LHCN-M2 (cell line): ENCODE data around the gene GPR37L1. TPM values are rescaled to one million over a fixed set of nuclear protein-coding genes. Genes with fewer than 3 reads are reported as not detected.
A peak's percentile ranks its signal among the peaks of the same experiment; 100 is the strongest.

Experiments used
- DNase-seq: peaks from one replicate; pipeline ENCODE4 v3.0.0-alpha.2; 2012; ENCODE audit warnings: low read depth
- polyA plus RNA-seq: library from polyadenylated mRNA; unstranded; fragments of >200 nt; gene quantifications from one replicate; pipeline ENCODE4 v1.2.1, GENCODE V29; 2012; ENCODE audit warnings: missing spikeins
- total RNA-seq: library from RNA; depleted of rRNA; stranded (reverse); fragments of >200 nt; gene quantifications from 2 replicates; pipeline ENCODE4 v1.2.3, GENCODE V29; 2014; rRNA removed

The GPR37L1 gene, protein sequence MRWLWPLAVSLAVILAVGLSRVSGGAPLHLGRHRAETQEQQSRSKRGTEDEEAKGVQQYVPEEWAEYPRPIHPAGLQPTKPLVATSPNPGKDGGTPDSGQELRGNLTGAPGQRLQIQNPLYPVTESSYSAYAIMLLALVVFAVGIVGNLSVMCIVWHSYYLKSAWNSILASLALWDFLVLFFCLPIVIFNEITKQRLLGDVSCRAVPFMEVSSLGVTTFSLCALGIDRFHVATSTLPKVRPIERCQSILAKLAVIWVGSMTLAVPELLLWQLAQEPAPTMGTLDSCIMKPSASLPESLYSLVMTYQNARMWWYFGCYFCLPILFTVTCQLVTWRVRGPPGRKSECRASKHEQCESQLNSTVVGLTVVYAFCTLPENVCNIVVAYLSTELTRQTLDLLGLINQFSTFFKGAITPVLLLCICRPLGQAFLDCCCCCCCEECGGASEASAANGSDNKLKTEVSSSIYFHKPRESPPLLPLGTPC
- 0.06 TPM in 1 of 2 replicates, not detected in the other for total RNA-seq
- 0.04 TPM for polyA plus RNA-seq

DNA sequence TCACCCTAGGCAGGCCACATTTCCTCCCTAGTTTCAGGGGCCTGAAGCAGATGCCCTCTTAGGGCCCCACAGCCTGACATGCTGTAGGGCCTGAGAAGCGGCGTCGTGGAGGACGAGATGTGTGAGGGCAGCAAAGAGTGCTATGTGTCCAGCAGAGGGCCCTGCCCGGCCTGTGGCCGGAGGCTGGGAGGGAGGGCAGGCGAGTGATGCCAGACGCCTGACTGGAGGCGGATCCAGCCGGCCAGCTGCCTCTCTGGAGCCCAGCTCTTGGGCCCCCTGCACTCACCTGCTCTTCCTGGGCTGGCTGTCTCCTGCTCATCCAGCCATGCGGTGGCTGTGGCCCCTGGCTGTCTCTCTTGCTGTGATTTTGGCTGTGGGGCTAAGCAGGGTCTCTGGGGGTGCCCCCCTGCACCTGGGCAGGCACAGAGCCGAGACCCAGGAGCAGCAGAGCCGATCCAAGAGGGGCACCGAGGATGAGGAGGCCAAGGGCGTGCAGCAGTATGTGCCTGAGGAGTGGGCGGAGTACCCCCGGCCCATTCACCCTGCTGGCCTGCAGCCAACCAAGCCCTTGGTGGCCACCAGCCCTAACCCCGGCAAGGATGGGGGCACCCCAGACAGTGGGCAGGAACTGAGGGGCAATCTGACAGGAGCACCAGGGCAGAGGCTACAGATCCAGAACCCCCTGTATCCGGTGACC lies at the start of gene GPR37L1:
Gene GPR37L1 (plus strand): TSS at position 279 of the 697 bp plus-strand sequence. CDS start 47 bp downstream, at position 326.
- DNase-seq, result peak; percentile 60

DNA sequence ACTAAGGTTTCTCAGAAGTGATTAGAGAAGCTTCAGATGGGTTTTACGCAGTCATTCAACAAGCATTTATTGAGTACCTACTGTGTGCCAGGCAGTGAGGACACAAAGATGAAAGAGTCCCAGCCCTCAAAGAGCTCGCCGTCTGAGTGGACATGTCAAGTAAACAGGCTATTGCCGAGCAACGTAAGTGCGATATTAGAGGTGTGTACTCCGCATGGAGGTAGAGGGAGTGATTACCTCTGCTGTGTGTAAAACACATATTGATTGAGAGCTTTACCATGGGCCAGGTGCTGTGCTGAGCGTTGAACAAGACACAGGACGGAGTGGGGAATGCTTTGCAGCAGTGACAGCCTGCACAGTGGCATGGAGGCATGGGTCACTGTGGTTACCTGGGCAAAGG lies 49.5 kb upstream of the GPR37L1 start:
- no peak for DNase-seq

DNA sequence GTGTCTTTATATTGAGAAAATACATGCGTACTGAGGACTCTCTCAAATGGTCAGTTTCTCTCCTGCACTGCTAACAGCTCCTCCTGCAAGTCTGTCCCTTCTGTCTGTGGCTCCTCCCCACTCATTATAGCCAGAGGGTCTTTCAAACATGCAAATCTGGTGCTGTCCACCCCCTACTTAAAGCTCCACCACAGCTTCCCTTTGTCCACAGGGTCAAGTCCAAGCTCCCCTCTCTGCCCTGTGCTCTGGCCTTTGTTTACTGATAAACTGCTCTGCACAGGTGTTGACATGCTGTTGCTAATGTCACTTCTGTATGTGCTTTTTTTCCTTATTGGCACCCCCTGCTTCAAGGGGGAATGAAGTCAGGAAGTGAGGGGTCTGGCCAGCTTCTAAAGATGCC lies 47.7 kb upstream of the GPR37L1 start:
- no peak for DNase-seq

DNA sequence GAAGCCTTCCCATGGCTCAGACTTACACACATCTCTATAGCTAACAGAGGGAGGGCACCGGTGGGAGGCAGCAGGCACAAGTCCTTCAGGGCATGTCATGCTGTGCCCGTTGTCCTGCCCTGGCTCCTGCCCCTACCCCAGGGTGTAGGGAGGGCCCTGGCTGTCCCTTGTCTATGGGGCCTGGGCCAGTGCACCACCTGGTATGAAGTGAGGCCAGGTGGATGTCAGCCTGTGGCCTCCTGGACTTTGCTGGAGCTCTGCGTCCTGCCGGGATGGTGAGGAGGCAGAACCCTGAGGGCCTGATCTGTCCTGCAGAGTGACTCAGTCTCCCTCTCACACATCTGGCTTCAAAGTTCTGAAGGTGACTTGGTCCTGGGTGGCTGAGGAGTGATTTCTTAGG lies 47.3 kb upstream of the GPR37L1 start:
- DNase-seq, result no peak

DNA sequence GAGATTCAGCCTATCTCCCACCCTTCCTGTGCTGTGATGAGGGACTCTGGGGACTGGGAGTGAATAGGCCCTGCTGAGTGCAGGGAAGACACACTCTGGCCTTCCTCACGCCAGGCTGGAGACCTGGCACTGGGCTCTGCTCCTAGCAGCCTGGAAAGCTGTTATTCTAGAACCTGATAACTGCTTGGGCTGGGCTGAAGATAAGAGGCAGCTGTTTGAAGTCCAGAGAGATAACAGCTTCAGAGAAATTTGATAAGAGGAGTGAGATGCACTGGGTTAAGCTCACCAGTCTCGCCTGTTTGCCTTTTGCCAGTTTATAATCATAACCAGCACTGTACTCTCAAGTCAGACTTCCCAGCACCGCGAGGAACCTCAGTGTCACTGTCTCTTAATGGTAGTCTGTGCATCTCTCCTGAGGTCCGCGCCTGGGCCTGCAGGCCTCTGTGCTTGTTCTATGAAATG lies 46.6 kb upstream of the GPR37L1 start:
- DNase-seq, result no peak

DNA sequence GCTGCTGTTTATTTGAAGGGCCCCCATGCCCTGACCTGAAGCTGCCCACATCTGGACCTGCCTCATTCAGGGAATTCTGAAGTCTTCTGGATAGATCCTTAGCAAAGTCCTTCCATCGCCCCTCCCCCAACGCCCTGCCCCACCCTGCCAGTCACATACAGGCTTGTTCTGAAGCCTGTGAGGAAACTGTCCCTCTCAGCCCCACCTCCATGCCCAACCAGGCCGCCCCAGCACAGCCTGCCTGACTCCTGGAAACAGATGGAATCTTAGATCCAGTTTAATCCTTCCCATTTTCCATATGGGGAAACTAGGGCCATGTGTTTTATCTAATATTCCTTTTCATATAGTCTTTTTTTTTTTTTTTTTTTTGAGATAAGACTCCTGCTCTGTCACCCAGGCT lies 44.5 kb upstream of the GPR37L1 start:
- DNase-seq, result no peak

DNA sequence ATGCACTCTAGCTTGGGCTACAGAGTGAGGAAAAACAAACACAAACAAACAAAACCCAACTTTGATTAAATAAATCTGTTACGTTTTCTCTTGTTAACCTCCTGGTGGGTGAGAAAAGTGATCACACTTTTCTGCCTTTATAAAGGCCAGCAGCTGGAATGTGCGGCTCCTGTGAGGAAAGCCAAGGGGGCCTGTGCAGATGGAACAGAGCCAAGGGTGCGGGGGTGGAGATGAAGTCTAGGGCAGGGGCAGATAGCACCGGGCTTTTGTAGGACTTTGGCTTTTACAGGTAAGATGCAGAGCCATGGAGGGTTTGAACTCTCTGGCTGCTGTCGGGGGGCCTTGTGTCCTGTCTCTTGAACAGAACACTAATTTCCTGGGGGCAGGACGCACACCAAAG lies 40.7 kb upstream of the GPR37L1 start:
- no peak for DNase-seq

DNA sequence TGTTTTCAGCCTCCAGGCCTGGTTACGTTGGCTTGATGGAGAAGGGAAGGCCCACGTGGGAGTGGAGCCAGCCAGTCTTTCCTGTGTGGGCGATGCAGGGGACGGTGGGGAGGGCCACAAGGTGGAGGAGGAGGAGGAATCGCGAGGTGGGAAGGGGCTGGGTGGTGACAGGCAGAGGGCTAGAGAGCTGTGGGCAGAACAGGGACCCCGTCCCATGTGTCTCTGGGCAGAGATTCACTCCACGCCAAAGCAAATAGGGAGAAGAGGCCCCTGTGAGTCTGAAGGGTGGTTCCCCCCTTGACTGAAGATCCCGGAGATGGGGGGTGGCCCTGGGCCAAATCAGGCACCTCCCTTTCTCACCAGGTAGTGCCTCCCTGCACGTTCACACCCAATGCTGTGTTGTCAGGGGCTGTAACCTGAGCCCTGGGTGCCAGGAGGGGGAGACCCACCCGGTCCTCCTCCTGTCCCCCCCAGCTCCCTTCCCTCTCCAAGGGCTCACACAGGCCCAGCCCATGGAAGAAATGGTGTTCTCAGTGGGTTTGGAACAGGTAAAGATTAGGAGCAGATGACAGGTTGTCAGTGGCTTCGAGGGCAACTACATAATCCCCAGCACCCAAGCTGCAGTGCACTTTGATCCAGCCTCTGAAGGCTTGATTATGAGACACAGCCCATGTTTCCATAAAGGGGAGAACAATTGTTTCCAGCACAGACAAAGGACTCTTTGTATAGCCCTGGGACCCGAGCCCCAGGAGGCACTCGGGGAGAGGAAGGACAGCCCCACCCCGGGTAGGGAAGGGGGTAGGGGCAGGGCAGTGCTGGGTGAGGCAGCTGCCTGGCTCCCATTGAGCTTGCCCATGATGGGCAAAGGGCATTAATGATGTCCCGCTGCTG lies 37.7 kb upstream of the GPR37L1 start:
- no peak for DNase-seq

DNA sequence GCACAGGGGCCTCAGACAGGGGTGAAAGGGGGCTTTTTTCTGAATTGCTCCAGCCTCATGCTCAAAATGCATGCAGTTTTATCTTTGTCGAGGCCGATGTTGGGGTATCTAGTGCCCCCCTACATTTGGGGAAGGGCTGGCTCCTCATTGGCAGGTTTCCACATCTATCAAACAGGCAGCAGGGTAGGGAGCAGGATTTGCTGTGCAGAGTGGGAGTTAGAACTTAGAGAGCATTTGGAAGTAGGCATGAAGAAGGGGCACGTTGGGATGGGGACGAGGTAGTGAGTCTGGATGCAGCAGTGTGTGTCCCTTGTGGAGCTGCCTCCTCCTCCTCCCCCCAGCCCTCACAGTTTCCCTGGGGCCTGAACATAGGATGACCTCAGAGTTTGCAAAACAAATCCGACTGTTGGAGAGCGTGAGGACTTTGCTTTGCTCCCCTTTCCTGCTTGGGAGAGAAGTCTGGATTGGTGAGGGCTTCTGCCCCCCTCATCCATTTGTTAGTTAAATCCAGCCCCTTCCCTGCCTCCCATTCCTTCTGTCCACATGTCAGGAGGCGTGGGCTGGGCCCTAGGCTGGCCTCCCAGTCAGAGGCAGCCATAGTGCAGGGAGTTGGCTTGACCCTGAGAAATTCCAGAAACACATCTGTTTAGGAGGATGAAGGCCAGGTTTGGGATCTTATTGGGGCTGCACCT lies 36.9 kb upstream of the GPR37L1 start:
- no peak for DNase-seq

DNA sequence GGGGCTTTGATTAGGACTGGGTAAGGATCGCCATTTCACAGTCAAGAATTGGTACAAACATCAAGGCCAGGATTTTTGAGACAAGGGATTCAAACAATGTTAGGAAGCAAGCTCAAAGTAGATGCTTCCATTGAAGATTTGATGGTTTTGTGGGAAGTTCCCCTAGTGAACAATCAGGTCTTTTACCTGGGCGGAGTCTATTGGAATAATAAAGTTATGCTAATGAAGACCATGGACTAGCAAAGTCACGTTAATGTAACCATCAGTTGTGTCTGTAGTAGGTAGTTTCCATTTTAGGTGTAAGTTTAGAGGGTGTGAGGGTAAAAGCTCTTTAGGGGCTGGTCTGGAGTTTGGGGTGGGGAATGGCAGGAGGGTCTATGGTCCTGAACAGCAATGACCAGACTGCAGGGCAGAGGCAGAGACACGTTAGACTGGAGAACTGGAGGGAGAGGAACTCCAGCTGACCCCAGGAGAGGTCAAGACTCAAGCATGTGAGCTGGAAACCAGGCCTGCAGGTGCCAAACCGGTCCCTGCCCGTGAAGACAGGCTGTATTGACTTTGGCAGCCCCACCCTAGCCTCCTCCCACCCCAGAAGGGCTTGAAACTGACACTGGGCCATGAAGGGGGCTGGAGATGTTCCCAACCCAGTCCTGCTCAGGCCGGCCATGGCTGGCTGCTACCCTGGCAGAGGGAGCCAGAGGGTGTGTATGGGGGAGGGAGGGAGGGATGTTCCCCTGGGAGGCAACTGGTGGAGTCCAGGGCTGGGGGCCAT lies 36.0 kb upstream of the GPR37L1 start:
- DNase-seq, result no peak

DNA sequence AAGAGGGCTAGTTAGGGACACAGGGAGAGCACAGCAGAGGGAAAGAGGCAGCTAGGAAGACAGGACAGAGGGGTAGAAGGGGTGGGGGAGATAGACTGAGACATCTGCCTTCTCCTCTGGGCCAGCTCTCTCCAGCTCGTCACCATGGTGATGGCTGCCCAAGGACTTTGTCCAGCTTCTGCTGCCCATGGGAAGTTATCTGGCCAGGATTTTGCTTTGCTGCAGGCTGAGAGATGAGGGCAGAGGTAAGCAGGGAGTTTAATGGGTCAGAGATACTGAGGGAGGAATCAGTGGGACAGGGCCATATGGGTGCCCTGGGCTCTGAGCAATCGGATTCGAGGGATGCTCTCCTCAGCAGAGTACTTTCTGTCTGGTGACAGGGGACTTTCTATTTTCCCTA lies 34.5 kb upstream of the GPR37L1 start:
- no peak for DNase-seq

DNA sequence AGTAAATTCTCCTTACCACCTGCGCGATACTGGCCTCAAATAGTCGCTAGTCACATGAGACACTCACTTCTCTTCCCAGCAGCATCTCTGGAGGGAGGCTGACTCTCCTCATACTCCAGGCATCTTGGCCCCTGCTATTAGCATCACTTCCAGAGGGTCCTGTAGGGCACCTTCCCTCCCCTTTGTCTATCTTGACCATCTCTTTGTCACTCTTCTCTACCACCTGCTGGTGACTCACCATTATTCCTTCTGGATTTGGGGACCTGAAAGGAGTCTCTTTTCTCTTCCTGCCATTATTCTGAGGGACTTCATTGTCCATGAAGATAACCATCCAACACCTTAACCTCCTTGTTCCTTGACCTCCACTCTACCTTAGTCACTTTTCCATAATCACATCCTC lies 31.7 kb upstream of the GPR37L1 start:
- DNase-seq, result no peak

DNA sequence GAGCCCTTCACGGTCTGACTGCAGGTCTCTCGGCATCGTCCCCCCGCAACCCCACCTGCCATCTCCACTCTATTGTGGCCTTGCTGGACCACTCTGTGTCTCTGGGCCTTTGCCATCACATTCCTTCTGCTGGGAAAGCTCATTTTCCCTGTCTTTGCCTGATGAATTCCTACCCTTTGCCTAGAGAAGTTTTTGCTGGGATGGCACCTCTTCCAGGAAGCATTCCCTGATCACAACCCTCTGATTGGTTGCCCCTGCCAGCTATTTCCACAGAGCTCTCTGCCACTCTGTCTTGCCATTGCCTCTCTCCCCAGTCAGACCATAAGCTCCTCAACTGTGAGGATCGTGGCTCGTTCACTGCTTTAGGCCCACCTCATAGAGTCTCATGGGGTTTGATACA lies 28.9 kb upstream of the GPR37L1 start:
- DNase-seq, result no peak

DNA sequence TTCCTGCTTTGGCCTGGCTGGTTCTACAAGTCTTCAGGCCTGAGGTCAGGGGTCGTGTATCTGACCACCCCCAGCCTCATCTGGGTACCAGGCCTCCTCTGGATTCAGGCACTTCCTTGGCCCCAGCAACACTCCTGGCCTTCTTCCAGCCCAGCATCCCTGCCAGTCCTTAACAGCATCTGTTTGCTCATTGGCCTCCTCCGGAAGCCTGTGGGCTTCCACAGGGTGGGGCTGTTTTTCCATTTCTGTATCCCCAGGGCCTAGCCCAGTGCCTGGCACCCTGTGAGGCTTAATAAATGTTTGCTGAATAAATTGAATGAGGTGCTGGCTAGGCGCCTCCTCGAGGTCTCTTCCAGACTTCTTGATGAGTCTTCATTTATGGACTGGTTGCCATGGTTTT lies 21.5 kb upstream of the GPR37L1 start:
- DNase-seq, result no peak

DNA sequence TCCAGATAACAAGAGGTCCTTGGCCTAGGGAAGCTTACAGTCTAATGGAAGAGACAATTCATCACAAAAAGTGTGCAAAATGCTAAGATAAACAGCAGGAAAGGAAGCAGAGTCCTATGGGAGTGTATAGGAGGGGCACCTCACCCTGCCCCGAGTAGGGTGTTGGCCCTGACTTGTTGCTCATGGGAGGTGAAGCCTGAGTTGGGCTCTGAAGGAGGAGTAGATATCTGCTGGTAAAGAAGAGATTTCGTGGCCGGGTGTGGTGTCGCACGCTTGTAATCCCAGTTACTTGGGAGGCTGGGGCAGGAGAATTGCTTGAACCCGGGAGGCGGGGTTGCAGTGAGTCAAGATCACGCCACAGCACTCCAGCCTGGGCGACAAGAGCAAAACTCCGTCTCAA lies 18.6 kb upstream of the GPR37L1 start:
- no peak for DNase-seq

DNA sequence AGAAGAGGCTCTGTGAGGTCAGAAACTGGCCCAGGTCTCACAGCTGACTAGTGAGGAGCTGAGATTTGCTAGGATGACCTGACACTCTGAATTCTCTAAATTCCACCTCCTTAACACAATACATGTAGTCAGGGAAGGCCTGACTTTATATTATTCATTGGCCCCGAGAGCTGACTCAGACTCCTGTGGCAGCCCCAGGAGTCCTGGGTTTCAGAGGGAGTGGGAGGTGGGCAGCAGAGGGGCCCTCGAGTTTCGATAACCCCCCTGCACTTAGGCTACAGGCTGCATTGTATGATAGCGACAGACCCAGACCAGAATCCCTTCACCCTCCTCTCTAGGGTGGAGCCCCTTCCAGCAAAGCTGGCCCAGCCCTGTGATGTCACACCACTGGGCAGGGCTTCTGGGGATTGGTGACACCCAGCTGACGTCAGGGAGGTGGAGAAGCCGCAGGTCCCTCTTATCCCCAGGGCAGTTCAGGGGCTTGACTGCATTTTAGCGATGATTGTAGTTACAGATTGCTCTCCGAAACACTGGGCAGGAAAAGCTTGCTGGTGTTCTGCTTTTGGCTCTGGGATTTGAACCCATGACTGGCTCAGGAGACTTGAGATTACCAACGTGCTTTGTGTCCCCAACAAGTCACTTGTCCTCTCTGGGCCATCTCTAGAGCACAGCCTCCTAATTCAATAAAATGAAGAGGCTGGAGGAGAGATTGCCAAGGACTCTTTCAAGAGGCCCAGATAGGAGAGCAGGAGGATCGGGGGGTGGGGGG lies 17.0 kb upstream of the GPR37L1 start:
- no peak for DNase-seq

DNA sequence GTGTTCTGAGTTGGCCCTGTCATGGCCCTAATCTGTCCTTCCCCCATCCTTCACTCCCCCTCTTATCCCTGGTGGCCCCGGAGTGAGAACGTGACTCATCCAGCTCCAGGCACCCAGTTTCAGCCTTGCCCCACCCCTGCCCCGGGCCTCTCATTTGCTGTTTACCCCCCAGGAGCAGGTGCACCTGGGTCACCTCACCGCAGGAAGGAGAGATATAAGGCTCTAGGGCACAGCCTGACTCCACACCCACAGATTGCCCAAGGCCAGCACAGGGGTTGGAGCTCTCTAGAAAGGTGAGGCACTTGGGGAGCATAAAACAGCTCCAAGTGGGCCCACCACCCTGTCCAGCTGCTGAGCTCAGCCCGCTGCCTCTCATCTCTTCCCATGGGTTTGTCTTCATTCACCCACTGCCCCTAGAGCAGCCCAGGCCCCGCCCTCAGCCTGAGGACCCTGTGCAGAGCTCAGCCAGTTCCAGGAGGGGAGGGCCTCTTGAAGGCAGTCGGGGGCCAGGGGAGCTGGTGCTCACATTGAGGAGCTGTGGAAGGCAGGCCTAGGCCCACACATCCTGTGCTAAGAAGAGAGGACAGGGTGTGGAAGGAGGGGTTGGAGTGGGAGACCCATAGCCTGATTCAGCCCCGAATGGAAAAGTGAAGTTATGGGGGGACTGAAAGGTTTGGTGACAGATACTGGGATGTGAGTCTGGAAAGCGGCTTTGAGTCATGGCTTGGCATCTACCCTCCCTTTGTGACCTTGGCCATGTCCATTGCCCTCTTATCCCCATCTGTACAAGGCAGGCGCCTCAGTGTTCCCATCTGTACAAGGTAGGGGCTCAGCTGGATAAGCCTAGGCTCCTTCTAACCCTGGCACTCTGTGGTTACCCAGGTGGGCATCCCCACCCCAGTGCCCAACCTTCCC lies 16.1 kb upstream of the GPR37L1 start:
- no peak for DNase-seq

DNA sequence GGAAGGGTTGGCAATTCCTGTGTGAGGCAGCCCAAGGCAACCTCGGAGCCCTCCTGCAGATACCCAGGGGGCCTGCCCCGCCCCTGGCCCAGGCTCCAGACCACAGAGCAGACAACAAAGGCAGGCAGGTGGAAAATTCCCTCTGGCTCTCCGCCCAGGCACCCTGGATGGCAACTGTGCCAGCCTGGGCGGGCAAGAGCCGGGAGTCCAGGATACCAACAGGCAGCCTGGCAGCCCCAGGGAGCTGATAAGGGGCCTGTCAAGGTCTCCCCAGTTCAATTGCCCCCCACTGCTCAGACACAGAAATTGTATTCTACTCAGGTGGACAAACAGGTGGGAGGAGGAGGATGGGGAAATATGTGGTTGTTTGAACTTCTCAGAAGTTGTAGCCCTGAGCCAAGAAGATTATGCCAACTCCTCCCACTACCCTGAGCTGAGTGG lies 15.4 kb upstream of the GPR37L1 start:
- DNase-seq, result no peak
